AG04450 (cell line): ENCODE data around the gene SLC1A2. TPM values are rescaled to one million over a fixed set of nuclear protein-coding genes. Genes with fewer than 3 reads are reported as not detected.

ENCODE experiments used
- CTCF ChIA-PET: fragments of 300-600, 350-600 bp; formaldehyde crosslinking; extraction: SDS; loops from one replicate; lab custom pipeline; 2022; ENCODE audit warnings: antibody characterized with exemption, inconsistent platforms; lab: Charles Lee
- POLR2A ChIA-PET: fragments of 350-600 bp; formaldehyde crosslinking; extraction: SDS; loops from one replicate; lab custom pipeline; 2021; ENCODE audit warnings: antibody characterized with exemption, inconsistent platforms; lab: Yijun Ruan, JAX
- DNase-seq: peaks from one replicate; pipeline ENCODE4 v3.0.0-alpha.2; 2011; ENCODE audit warnings: low read depth, low spot score
- H3K27ac ChIP-seq: one replicate; pipeline ENCODE4 v1.5.1; 2012; ENCODE audit warnings: low read depth, low read length, control low read depth
- H3K27me3 ChIP-seq: one replicate; pipeline ENCODE4 v1.6.0; 2012; ENCODE audit warnings: low read length; ENCODE audit not compliant: control insufficient read depth, insufficient read depth
- H3K4me3 ChIP-seq: 2 replicates; pipeline ENCODE4 v1.5.1; 2011; ENCODE audit warnings: mild to moderate bottlenecking, low read depth, low read length, control low read depth
- H3K9me3 ChIP-seq: 2 replicates; pipeline ENCODE4 v1.5.1; 2012; ENCODE audit warnings: low read length; ENCODE audit not compliant: control insufficient read depth, insufficient read depth
- polyA plus RNA-seq: library from polyadenylated mRNA; depleted of rRNA; stranded (reverse); fragments of >200 nt; gene quantifications from 2 replicates; pipeline ENCODE4 v1.2.3, GENCODE V29; 2011
- TF ChIP-seq, protein P1 (sequence below): IDR thresholded peaks from 2 replicates; pipeline ENCODE4 v1.5.1; 2011; ENCODE audit warnings: low read depth, low read length, control low read depth, inconsistent platforms

Gene SLC1A2
- polyA plus RNA-seq, 1 experiment = 1.1 TPM

DNA sequence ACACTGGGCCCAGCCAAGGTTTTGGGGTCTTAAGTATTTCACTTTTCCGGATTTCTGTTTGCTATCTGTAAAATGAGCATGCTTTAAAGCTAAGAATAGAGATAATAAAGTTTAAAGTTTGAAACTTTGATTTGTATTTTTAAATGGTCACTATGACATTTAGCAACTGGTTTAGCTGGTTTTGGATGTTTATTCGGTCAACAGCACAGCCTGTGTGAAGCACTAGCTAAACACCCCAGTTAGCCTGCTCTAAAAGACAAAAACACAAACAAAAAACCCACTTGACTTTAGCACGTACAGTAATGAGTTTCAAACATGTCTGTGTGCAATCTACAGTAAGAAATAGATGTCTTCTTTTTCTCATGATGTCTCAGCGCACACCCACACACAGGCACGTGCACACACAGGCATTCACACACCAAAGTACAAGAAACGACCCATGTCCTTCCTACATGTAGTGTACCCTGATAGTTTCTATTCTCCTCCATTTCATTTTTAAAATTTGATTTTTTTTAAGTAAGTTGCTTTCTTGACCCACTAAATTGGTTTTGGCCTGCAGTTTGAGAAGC is 29.4 kb downstream of the SLC1A2 start:
- POLR2A ChIA-PET = interaction anchor here (0.6 to 1.2 kb wide), 2 partner anchors 238 to 472 kb away, joined by 3 read pairs; no protein-coding TSS in a partner anchor
- Histone ChIP-seq H3K9me3 (no peaks in the 10 kb centered on the region), H3K27me3 (no peaks in the 10 kb centered on the region), H3K4me3 (no peak overlapping the region), H3K27ac (no peak overlapping the region)
- CTCF ChIA-PET = interaction anchor here (1.1 to 7.7 kb wide), 3 partner anchors 23 to 464 kb away, joined by 3 to 140 read pairs (median 3); no protein-coding TSS in a partner anchor
- TF ChIP-seq, protein P1, sequence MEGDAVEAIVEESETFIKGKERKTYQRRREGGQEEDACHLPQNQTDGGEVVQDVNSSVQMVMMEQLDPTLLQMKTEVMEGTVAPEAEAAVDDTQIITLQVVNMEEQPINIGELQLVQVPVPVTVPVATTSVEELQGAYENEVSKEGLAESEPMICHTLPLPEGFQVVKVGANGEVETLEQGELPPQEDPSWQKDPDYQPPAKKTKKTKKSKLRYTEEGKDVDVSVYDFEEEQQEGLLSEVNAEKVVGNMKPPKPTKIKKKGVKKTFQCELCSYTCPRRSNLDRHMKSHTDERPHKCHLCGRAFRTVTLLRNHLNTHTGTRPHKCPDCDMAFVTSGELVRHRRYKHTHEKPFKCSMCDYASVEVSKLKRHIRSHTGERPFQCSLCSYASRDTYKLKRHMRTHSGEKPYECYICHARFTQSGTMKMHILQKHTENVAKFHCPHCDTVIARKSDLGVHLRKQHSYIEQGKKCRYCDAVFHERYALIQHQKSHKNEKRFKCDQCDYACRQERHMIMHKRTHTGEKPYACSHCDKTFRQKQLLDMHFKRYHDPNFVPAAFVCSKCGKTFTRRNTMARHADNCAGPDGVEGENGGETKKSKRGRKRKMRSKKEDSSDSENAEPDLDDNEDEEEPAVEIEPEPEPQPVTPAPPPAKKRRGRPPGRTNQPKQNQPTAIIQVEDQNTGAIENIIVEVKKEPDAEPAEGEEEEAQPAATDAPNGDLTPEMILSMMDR = no peak
- no peak for DNase-seq

DNA sequence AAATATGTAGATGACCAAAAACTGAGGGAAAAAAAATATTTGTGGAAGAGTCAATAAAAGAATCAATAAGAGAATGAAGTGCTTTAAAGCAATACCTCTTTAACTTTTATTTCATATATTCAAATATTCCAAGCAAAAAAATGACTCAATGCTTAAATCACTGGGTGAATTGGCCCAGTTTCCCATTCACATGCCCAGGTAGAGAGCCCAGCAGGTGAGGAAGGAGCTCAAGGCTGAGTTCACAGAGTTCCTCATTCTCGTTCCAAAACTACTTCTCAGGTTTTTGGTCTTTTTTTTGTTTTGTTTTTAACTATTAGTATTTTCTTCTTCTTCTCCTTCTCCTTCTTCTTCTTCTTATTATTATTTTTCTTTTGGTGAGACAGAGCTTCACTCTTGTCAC is 30.2 kb downstream of the SLC1A2 start:
- Histone ChIP-seq H3K4me3 (no peak overlapping the region), H3K27me3 (no peaks in the 10 kb centered on the region), H3K27ac (no peak overlapping the region), H3K9me3 (no peaks in the 10 kb centered on the region)
- CTCF ChIA-PET = interaction anchor here (0.5 to 7.7 kb wide), 2 partner anchors 387 to 464 kb away, joined by 3 to 140 read pairs; no protein-coding TSS in a partner anchor
- no peak for DNase-seq
- POLR2A ChIA-PET = no interaction called here
- TF ChIP-seq, protein P1 = no peak

- TF ChIP-seq, protein P1 = no peak
- POLR2A ChIA-PET = no interaction called here
- Histone ChIP-seq H3K27ac (no peak overlapping the region), H3K27me3 (no peaks in the 10 kb centered on the region), H3K9me3 (no peaks in the 10 kb centered on the region), H3K4me3 (no peak overlapping the region)
- CTCF ChIA-PET = interaction anchor here (7.7 kb wide), 1 partner anchor 462 kb away, joined by 140 read pairs; no protein-coding TSS in a partner anchor
- DNase-seq = no peak
Observed at GRCh38 chr11:35388061-35388460, 31.3 kb downstream of the SLC1A2 start.

- no peaks in the 10 kb centered on the region for H3K9me3 ChIP-seq
- ChIA-PET CTCF (interaction anchor here (0.9 to 1.3 kb wide), 2 partner anchors 461 to 801 kb away, joined by 3 read pairs; no protein-coding TSS in a partner anchor), POLR2A (no interaction called here)
- H3K4me3 ChIP-seq = no peak overlapping the region
- TF ChIP-seq, protein P1 = no peak
- no peak overlapping the region for H3K27ac ChIP-seq
- DNase-seq = no peak
- H3K27me3 ChIP-seq = no peaks in the 10 kb centered on the region
Observed at GRCh38 chr11:35387111-35387982, 32.0 kb downstream of the SLC1A2 start.
